Dorsolateral prefrontal cortex (tissue), 118 donors: ENCODE measurements around the gene TMEM234. TPM values are rescaled to one million over a fixed set of nuclear protein-coding genes. Genes with fewer than 3 reads are reported as not detected.

Experiments used
- total RNA-seq, 120 experiments: library from RNA; stranded (reverse); gene quantifications; one replicate each; pipeline versions ENCODE4 v1.2.3 to v1.2.4, GENCODE V29; 2022

Gene TMEM234
- total RNA-seq, 120 experiments from 2014 or later = 16.0 to 39.7 (median 25.8) TPM

Other genes with a start within 250 kb of the TMEM234 start
- gene KHDRBS1, start 208.5 kb downstream of the TMEM234 start, total RNA-seq = 100 to 1,000 TPM in 1 of 120 experiments, 10 to 100 TPM in 119; 50.0 to 101 (median 75.5) TPM
- 10 to 100 TPM; 14.3 to 30.7 (median 20.7) TPM for gene TMEM39B, start 149.4 kb downstream of the TMEM234 start, total RNA-seq
- 10 to 100 TPM; 49.7 to 98.8 (median 74.6) TPM for gene KPNA6, start 114.3 kb downstream of the TMEM234 start, total RNA-seq
- 10 to 100 TPM; 22.6 to 39.3 (median 29.4) TPM for gene TXLNA, start 42.7 kb downstream of the TMEM234 start, total RNA-seq
- gene CCDC28B, start 21.8 kb downstream of the TMEM234 start, total RNA-seq = 10 to 100 TPM in 96 of 120 experiments, 1 to 10 TPM in 24; 5.1 to 21.3 (median 11.9) TPM
- 1 to 10 TPM; 2.6 to 6.6 (median 4.1) TPM for gene IQCC, start 16.7 kb downstream of the TMEM234 start, total RNA-seq
- gene DCDC2B, start 13.3 kb downstream of the TMEM234 start, total RNA-seq = under 1 TPM in 2 of 120 experiments, not detected in 118; 0.35 to 0.43 TPM
- gene EIF3I, start 54 bp upstream of the TMEM234 start, total RNA-seq = 100 to 1,000 TPM in 37 of 120 experiments, 10 to 100 TPM in 83; 71.7 to 128 (median 95.7) TPM
- gene FAM167B, start 24.9 kb upstream of the TMEM234 start, total RNA-seq = 1 to 10 TPM in 82 of 120 experiments, under 1 TPM in 21, not detected in 17; 0.54 to 8.7 (median 1.7) TPM
- 1 to 10 TPM in 5 of 120 experiments, under 1 TPM in 24, not detected in 91; 0.19 to 2.1 (median 0.52) TPM for gene LCK, start 28.9 kb upstream of the TMEM234 start, total RNA-seq
- 10 to 100 TPM; 16.3 to 56.0 (median 29.8) TPM for gene HDAC1, start 69.7 kb upstream of the TMEM234 start, total RNA-seq
- 100 to 1,000 TPM in 117 of 120 experiments, 10 to 100 TPM in 3; 90.1 to 633 (median 196) TPM for gene MARCKSL1, start 113.9 kb upstream of the TMEM234 start, total RNA-seq
- 10 to 100 TPM in 59 of 120 experiments, 1 to 10 TPM in 61; 4.0 to 24.0 (median 9.9) TPM for gene FAM229A, start 140.1 kb upstream of the TMEM234 start, total RNA-seq
- gene TSSK3, start 140.2 kb upstream of the TMEM234 start, total RNA-seq = 10 to 100 TPM in 8 of 120 experiments, 1 to 10 TPM in 111, not detected in 1; 1.2 to 16.0 (median 5.1) TPM
- gene BSDC1, start 172.1 kb upstream of the TMEM234 start, total RNA-seq = 100 to 1,000 TPM in 79 of 120 experiments, 10 to 100 TPM in 41; 87.5 to 123 (median 103) TPM
- gene ZBTB8B, start 242.7 kb upstream of the TMEM234 start, total RNA-seq = 1 to 10 TPM in 115 of 120 experiments, under 1 TPM in 5; 0.64 to 4.2 (median 1.7) TPM